HEK293T (cell line): ENCODE data around the gene KATNA1.

Experiments used
- CTCF ChIA-PET: fragments of 350-600 bp; formaldehyde crosslinking; extraction: SDS; loops from one replicate; lab custom pipeline; 2021; ENCODE audit warnings: antibody characterized with exemption, inconsistent platforms; lab: Yijun Ruan, JAX
- POLR2A ChIA-PET: fragments of 350-600 bp; formaldehyde crosslinking; extraction: SDS; loops from one replicate; lab custom pipeline; 2020; ENCODE audit warnings: antibody characterized with exemption, inconsistent platforms; lab: Yijun Ruan, JAX
- DNase-seq: peaks from one replicate; pipeline ENCODE4 v3.0.0; 2012; ENCODE audit warnings: mixed read lengths; ENCODE audit errors: extremely low spot score
- ARNT ChIP-seq: fragments of 450-650 bp; IDR thresholded peaks from 2 replicates; pipeline ENCODE4 v1.6.1; 2017; ENCODE audit warnings: mild to moderate bottlenecking
- BHLHE40 ChIP-seq: fragments of 450-650 bp; IDR thresholded peaks from 2 replicates; pipeline ENCODE4 v1.6.1; 2016; ENCODE audit warnings: mild to moderate bottlenecking, moderate library complexity, borderline replicate concordance
- CTBP1 ChIP-seq: fragments of 450-650 bp; IDR thresholded peaks from 2 replicates; pipeline ENCODE4 v1.6.1; 2016; ENCODE audit warnings: borderline replicate concordance
- ELF4 ChIP-seq: fragments of 450-650 bp; IDR thresholded peaks from 2 replicates; pipeline ENCODE4 v1.6.1; 2017; ENCODE audit warnings: antibody characterized with exemption
- FOXA1 ChIP-seq: fragments of 450-650 bp; IDR thresholded peaks from 2 replicates; pipeline ENCODE4 v1.6.1; 2016; ENCODE audit warnings: mild to moderate bottlenecking
- FOXK2 ChIP-seq: fragments of 450-650 bp; IDR thresholded peaks from 2 replicates; pipeline ENCODE4 v1.6.1; 2016; ENCODE audit warnings: mild to moderate bottlenecking
- FOXM1 ChIP-seq: fragments of 450-650 bp; IDR thresholded peaks from 2 replicates; pipeline ENCODE4 v1.6.1; 2017; ENCODE audit warnings: mild to moderate bottlenecking, borderline replicate concordance
- HDGF ChIP-seq: fragments of 450-650 bp; IDR thresholded peaks from 2 replicates; pipeline ENCODE4 v1.6.1; 2017; ENCODE audit warnings: antibody characterized with exemption, borderline replicate concordance
- L3MBTL2 ChIP-seq: fragments of 450-650 bp; conservative IDR thresholded peaks from 2 replicates; pipeline ENCODE4 v1.6.1; 2016; ENCODE audit warnings: mild to moderate bottlenecking
- LEF1 ChIP-seq: fragments of 450-650 bp; IDR thresholded peaks from 2 replicates; pipeline ENCODE4 v1.6.1; 2017; ENCODE audit warnings: mild to moderate bottlenecking, borderline replicate concordance
- NFRKB ChIP-seq: fragments of 450-650 bp; IDR thresholded peaks from 2 replicates; pipeline ENCODE4 v1.6.1; 2016; ENCODE audit warnings: mild to moderate bottlenecking, moderate library complexity
- SP1 ChIP-seq: fragments of 450-650 bp; IDR thresholded peaks from 2 replicates; pipeline ENCODE4 v1.6.1; 2017
- SUZ12 ChIP-seq: fragments of 450-650 bp; IDR thresholded peaks from 2 replicates; pipeline ENCODE4 v1.6.1; 2016; ENCODE audit warnings: mild to moderate bottlenecking
- TARDBP ChIP-seq: fragments of 450-650 bp; IDR thresholded peaks from 2 replicates; pipeline ENCODE4 v1.6.1; 2016
- ZNF384 ChIP-seq: fragments of 450-650 bp; IDR thresholded peaks from 2 replicates; pipeline ENCODE4 v1.6.1; 2016
- TF ChIP-seq, protein P1 (sequence below): fragments of 450-650 bp; IDR thresholded peaks from 2 replicates; pipeline ENCODE4 v1.6.1; 2016

Gene KATNA1

DNA sequence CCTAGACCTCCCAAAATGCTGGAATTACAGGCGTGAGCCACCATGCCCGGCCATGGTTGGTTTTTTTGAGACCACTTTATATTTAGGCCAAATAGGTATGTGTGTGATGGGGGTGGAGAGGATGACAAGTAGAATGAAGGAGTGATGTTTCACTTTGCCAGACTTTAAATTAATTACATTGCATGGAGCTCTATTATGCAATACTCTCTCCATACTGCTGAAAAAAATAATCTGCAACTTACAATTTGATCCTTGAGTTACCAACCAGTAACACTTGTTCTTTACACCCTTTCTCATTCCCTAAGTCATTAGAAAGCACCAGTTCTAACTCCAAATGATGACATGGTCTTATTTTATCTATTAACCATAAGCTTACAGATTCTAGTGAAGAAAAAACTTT, 55.5 kb downstream of the KATNA1 start:
- POLR2A ChIA-PET: no interaction called here
- CTCF ChIA-PET: interaction anchor here (1.0 to 1.1 kb wide), 2 partner anchors 32 to 52 kb away, joined by 3 read pairs; no protein-coding TSS in a partner anchor
- TF ChIP-seq SUZ12 (no peak), TARDBP (no peak), CTBP1 (no peak), SP1 (no peak), BHLHE40 (no peak), HDGF (no peak), FOXA1 (no peak), NFRKB (no peak), FOXM1 (no peak), LEF1 (no peak), ELF4 (no peak), L3MBTL2 (no peak), ARNT (no peak), FOXK2 (no peak), ZNF384 (no peak)
- TF ChIP-seq, protein P1, sequence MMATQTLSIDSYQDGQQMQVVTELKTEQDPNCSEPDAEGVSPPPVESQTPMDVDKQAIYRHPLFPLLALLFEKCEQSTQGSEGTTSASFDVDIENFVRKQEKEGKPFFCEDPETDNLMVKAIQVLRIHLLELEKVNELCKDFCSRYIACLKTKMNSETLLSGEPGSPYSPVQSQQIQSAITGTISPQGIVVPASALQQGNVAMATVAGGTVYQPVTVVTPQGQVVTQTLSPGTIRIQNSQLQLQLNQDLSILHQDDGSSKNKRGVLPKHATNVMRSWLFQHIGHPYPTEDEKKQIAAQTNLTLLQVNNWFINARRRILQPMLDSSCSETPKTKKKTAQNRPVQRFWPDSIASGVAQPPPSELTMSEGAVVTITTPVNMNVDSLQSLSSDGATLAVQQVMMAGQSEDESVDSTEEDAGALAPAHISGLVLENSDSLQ: no peak
- no peak for DNase-seq

DNA sequence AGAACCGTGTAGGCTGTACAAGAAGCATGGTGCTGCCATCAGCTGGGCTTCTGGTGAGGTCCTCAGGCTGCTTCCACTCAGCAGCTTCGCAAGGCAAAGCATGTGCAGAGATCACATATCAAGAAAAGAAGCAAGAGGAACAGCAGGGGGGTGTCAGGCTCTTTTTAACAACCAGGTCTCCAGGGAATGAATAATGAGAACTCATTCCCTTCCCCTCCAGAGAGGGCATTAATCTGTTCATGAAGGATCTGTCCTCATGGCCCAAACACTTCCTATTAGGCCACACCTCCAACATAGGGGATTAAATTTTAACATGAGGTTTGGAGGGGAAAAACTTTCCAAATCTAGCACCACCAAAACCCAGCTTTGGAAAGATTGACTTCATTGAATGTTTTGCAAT, 62.4 kb downstream of the KATNA1 start:
- ChIA-PET CTCF (no interaction called here), POLR2A (interaction anchor here (0.6 kb wide), 1 partner anchor 38 kb away, joined by 3 read pairs; no protein-coding TSS in a partner anchor)
- no peak for DNase-seq
- TF ChIP-seq BHLHE40: no peak
- TF ChIP-seq NFRKB: no peak
- no peak for TF ChIP-seq LEF1
- TF ChIP-seq, protein P1: no peak
- TF ChIP-seq ZNF384: no peak
- no peak for TF ChIP-seq ELF4
- no peak for TF ChIP-seq CTBP1
- TF ChIP-seq FOXM1: no peak

DNA sequence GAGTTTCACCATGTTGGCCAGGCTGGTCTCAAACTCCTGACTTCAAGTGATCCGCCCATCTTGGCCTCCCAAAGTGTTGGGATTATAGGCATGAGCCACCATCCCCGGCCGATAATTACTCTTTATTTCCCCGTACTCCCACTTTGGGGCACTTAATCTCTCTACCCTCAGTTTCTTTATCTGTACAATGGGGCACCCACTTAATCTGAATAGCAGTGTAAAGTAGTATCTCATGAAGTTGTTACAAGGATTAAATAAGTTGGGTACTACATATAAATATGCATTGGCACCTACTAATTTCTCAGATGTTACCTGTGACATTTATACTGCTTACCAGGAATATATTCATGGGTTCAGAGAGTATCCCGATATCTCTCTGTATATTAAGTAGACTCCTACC, 67.2 kb downstream of the KATNA1 start:
- ChIA-PET CTCF (no interaction called here), POLR2A (no interaction called here)
- no peak for TF ChIP-seq HDGF
- no peak for TF ChIP-seq LEF1
- no peak for TF ChIP-seq ZNF384
- TF ChIP-seq BHLHE40: no peak
- TF ChIP-seq ARNT: no peak
- no peak for TF ChIP-seq L3MBTL2
- no peak for TF ChIP-seq TARDBP
- TF ChIP-seq NFRKB: no peak
- TF ChIP-seq FOXK2: no peak
- TF ChIP-seq, protein P1: no peak
- no peak for TF ChIP-seq CTBP1
- TF ChIP-seq FOXM1: no peak
- no peak for TF ChIP-seq SP1
- TF ChIP-seq FOXA1: no peak
- TF ChIP-seq SUZ12: no peak
- TF ChIP-seq ELF4: no peak
- DNase-seq: no peak

DNA sequence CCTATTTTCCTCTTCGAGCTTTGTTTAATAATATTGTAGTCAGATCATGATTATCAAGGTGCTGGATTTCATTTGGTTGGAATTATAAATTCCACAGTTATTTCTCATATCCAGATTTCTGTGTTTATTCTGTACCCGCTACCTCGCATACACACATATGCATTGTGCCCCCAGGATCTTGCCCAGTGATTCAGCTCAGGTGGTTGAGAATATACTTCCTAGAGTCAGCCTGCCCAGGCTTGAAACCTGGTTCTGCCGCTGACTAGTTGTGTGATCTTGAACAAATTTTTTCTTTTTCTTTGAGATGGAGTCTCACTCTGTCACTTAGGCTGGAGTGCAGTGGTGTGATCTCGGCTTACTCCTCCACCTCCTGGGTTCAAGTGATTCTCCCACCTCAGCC, 67.6 kb downstream of the KATNA1 start:
- ChIA-PET POLR2A (no interaction called here), CTCF (no interaction called here)
- TF ChIP-seq TARDBP (no peak), HDGF (no peak), FOXA1 (no peak), ARNT (no peak), NFRKB (no peak), CTBP1 (no peak)
- DNase-seq: no peak

DNA sequence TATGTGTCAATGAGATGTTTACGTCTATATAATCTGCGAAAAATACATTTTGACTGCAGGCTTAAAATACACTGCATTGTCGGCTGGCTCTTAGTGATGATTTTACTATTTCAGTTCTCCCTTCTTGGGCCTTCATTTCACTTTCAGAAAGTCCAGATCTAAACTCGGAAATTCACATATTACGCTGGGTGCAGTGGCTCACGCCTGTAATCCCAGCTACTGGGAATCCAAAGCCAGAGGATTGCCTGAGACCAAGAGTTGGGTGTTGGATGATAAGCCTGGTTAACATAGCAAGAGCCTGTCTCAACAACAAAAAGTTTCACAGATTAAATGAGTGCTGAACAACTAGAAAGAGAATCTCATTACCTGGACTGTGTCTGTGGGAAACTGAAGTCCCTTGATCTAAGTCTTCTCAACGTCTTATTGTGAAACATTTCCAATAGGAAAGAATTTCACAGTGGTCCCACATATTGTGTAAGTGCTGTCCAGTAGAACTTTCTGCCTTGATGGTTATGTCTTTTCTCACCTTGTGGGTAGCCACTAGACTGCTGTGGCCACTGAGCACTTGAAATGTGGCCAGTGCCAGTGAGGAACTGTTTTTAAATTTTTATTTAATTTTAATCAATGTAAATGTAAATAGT, 80.4 kb downstream of the KATNA1 start:
- no peak for DNase-seq
- POLR2A ChIA-PET: no interaction called here
- CTCF ChIA-PET: no interaction called here
- TF ChIP-seq ZNF384 (no peak), FOXA1 (no peak), CTBP1 (no peak), L3MBTL2 (no peak), FOXM1 (no peak), SUZ12 (no peak), ELF4 (no peak), LEF1 (no peak), NFRKB (no peak), ARNT (no peak), FOXK2 (no peak), TARDBP (no peak), SP1 (no peak), HDGF (no peak), BHLHE40 (no peak)
- TF ChIP-seq, protein P1: no peak

DNA sequence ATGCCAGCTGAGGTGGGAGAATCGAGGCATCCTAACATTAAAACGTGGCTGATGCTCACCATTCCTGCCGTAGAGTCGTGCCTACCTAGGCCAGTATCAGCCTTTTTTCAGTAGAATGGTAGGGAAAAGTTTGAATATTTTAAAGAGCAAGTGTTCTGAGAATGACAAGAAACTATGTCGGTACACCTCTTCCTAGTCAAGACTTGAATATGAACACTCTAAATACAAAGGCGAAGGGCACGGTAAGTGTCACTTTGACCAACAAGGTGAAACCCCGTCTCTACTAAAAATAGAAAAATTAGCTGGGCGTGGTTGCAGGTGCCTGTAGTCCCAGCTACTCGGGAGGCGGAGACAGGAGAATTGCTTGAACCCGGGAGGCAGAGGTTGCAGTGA, 81.3 kb downstream of the KATNA1 start:
- CTCF ChIA-PET: no interaction called here
- POLR2A ChIA-PET: no interaction called here
- DNase-seq: no peak
- no peak for TF ChIP-seq CTBP1
- TF ChIP-seq FOXM1: no peak
- TF ChIP-seq HDGF: no peak
- TF ChIP-seq, protein P1: no peak
- no peak for TF ChIP-seq L3MBTL2
- TF ChIP-seq TARDBP: no peak
- TF ChIP-seq ARNT: no peak
- no peak for TF ChIP-seq NFRKB
- no peak for TF ChIP-seq FOXK2
